Peyer's patch (tissue), 4 donors: ENCODE measurements around the gene SLC25A19. TPM values are rescaled to one million over a fixed set of nuclear protein-coding genes. Genes with fewer than 3 reads are reported as not detected.
A peak's percentile ranks its signal among the peaks of the same experiment; 100 is the strongest.
"Not testable (repeated sequence)": the region's sequence is repeated elsewhere in the genome, so short reads cannot be mapped to it uniquely, and the experiment has no call there.

Experiments
- DNase-seq, 3 donors: peaks; one replicate each; pipeline ENCODE4 v3.0.0-alpha.2; 2017 to 2019
- H3K27ac ChIP-seq, 4 donors: fragments of 200-600 bp; sonication (generic); one replicate each; pipeline ENCODE4 v1.5.1; 2016 to 2019
- H3K27me3 ChIP-seq, 2 donors: fragments of 200-600 bp; sonication (generic); one replicate each; pipeline ENCODE4 v1.5.1; 2019
- H3K36me3 ChIP-seq, 3 donors: fragments of 200-600 bp; sonication (generic); one replicate each; pipeline ENCODE4 v1.5.1; 2016 to 2019
- H3K4me1 ChIP-seq, 4 donors: fragments of 200-600 bp; sonication (generic); one replicate each; pipeline ENCODE4 v1.5.1; 2016 to 2019
- H3K4me3 ChIP-seq, 4 donors: fragments of 200-600 bp; sonication (generic); 1 replicate in 3 of 4; 2 replicates in 1 of 4; pipeline ENCODE4 v1.5.1; 2016 to 2019; ENCODE audit warnings: mild to moderate bottlenecking in 1 of 4
- H3K9me3 ChIP-seq, 4 donors: fragments of 200-600 bp; sonication (generic); one replicate each; pipeline ENCODE4 v1.5.1; 2016 to 2019; ENCODE audit warnings: mild to moderate bottlenecking in 1 of 4
- CTCF ChIP-seq, 6 experiments: fragments of 450-650 bp in 4 of 6; fragments of 200-600 bp in 2 of 6; sonication (generic) in 1 of 6; IDR thresholded peaks; one replicate each; pipeline ENCODE4 v1.5.1; 2017 to 2019; ENCODE audit warnings: antibody characterized with exemption in 6 of 6, mild to moderate bottlenecking in 3 of 6, moderate library complexity in 1 of 6
- POLR2A ChIP-seq, 2 donors: fragments of 450-650 bp; IDR thresholded peaks; one replicate each; pipeline ENCODE4 v1.5.1; 2017; ENCODE audit warnings: antibody characterized with exemption in 2 of 2, mild to moderate bottlenecking in 2 of 2, moderate library complexity in 2 of 2
- total RNA-seq, 4 donors: library from RNA; depleted of rRNA; stranded (reverse); fragments of >200 nt; gene quantifications; one replicate each; pipeline ENCODE4 v1.1.0, GENCODE V29; 2016

The SLC25A19 gene
- total RNA-seq, 4 donors from 2014 or later, result 8.2 to 24.8 (median 17.0) TPM

GRCh38 chr17:75289832-75290337 is 652 bp upstream of the SLC25A19 start:
- Histone ChIP-seq H3K4me1 (peaks cover 0 to 7% (median 0%) of the 10 kb centered on the region in 4 donors), H3K27ac (peak overlapping the region; percentile 92 to 96 (median 93)), H3K27me3 (no peaks in the 10 kb centered on the region), H3K4me3 (peak overlapping the region; percentile 63 to 80 (median 77)), H3K9me3 (no peaks in the 10 kb centered on the region), H3K36me3 (peaks cover 0 to 10% (median 0%) of the 10 kb centered on the region in 3 donors)
- TF ChIP-seq POLR2A (IDR thresholded peaks at IDR 0.05) (no peak), CTCF (IDR thresholded peaks at IDR 0.05) (peak in 5 of 6 experiments; percentile 27 to 54 (median 44))
- DNase-seq, result peak; percentile 57 to 88 (median 78)

GRCh38 chr17:75288770-75289114 is 491 bp downstream of the SLC25A19 start:
- peaks cover 0 to 7% (median 0%) of the 10 kb centered on the region in 4 donors for H3K4me1 ChIP-seq
- no peaks in the 10 kb centered on the region for H3K27me3 ChIP-seq
- DNase-seq, result no peak
- H3K36me3 ChIP-seq, result peaks cover 0 to 10% (median 0%) of the 10 kb centered on the region in 3 donors
- H3K9me3 ChIP-seq, result no peaks in the 10 kb centered on the region
- peak overlapping the region; percentile 63 to 80 (median 77) for H3K4me3 ChIP-seq
- peak overlapping the region; percentile 92 to 96 (median 93) for H3K27ac ChIP-seq
- no peak for TF ChIP-seq POLR2A (IDR thresholded peaks at IDR 0.05)

GRCh38 chr17:75288359-75288758 is 874 bp downstream of the SLC25A19 start:
- TF ChIP-seq POLR2A (IDR thresholded peaks at IDR 0.05), result no peak
- TF ChIP-seq CTCF (IDR thresholded peaks at IDR 0.05), result no peak
- H3K36me3 ChIP-seq, result peaks cover 0 to 10% (median 0%) of the 10 kb centered on the region in 3 donors
- H3K4me3 ChIP-seq, result peak overlapping the region; percentile 63 to 80 (median 77)
- DNase-seq, result no peak
- peaks cover 0 to 7% (median 0%) of the 10 kb centered on the region in 4 donors for H3K4me1 ChIP-seq
- no peaks in the 10 kb centered on the region for H3K9me3 ChIP-seq
- no peaks in the 10 kb centered on the region for H3K27me3 ChIP-seq
- peak overlapping the region; percentile 92 to 96 (median 93) for H3K27ac ChIP-seq

GRCh38 chr17:75287221-75287620 is 2.0 kb downstream of the SLC25A19 start:
- no peak for TF ChIP-seq POLR2A (IDR thresholded peaks at IDR 0.05)
- no peak for TF ChIP-seq CTCF (IDR thresholded peaks at IDR 0.05)

GRCh38 chr17:75285123-75285522 is 4.1 kb downstream of the SLC25A19 start:
- TF ChIP-seq CTCF (IDR thresholded peaks at IDR 0.05), result no peak
- Histone ChIP-seq H3K27me3 (no peaks in the 10 kb centered on the region), H3K4me1 (peaks cover 0 to 7% (median 0%) of the 10 kb centered on the region in 4 donors), H3K9me3 (no peaks in the 10 kb centered on the region), H3K36me3 (peaks cover 0 to 26% (median 0%) of the 10 kb centered on the region in 3 donors), H3K27ac (no peak overlapping the region), H3K4me3 (no peak overlapping the region)
- DNase-seq, result no peak

More at GRCh38 chr17:75287221-75287620, 2.0 kb downstream of the SLC25A19 start:
- peaks cover 0 to 13% (median 0%) of the 10 kb centered on the region in 3 donors for H3K36me3 ChIP-seq
- peaks cover 0 to 7% (median 0%) of the 10 kb centered on the region in 4 donors for H3K4me1 ChIP-seq
- no peak for DNase-seq
- no peaks in the 10 kb centered on the region for H3K27me3 ChIP-seq
- no peak overlapping the region for H3K4me3 ChIP-seq
- H3K9me3 ChIP-seq, result no peaks in the 10 kb centered on the region
- no peak overlapping the region for H3K27ac ChIP-seq

- H3K9me3 ChIP-seq, DNase-seq, H3K4me3 ChIP-seq, H3K4me1 ChIP-seq, H3K27me3 ChIP-seq, H3K27ac ChIP-seq: not testable (repeated sequence)
- H3K36me3 ChIP-seq, result peaks cover 0 to 19% (median 0%) of the 10 kb centered on the region in 3 donors
These were observed 9.0 kb downstream of the SLC25A19 start for GRCh38 chr17:75280189-75280588.
